Measurements from ENCODE around the gene WDR4.

DNA sequence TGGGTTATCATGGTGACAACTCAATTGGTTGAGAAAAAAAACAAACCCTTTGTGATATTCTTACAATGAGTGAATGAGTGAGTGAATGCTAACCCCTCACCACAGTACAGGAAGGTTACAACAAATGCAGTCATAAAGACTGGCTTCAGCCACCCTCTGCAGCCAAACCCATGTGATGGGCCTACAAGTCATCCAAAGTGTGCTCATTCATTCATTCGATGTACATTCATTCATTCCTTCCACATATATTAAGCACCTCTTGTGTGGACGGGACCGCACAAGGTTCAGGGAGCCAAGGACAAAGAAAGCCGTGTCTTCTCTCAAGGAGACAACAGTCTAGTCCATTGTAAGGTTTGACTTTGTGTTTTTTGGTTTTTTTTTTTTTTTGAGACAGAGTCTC is 49.4 kb downstream of the WDR4 start:
- TF ChIP-seq RFX5 (IDR thresholded peaks at IDR 0.05; ENCODE audit: low read length) (no peak), TAF1 (IDR thresholded peaks at IDR 0.05; ENCODE audit: borderline replicate concordance, low read depth, low read length) (no peak), FOXJ3 (CRISPR knock-in tag; IDR thresholded peaks at IDR 0.05) (no peak), JUND (IDR thresholded peaks at IDR 0.05) (no peak), CTCF (IDR thresholded peaks at IDR 0.05) (no peak), TEAD4 (IDR thresholded peaks at IDR 0.05; ENCODE audit: borderline replicate concordance, insufficient read depth) (no peak), RCOR1 (IDR thresholded peaks at IDR 0.05; ENCODE audit: low read length) (no peak), SIN3A (IDR thresholded peaks at IDR 0.05; ENCODE audit: borderline replicate concordance, low read depth, low read length) (no peak), CHD2 (IDR thresholded peaks at IDR 0.05; ENCODE audit: low read length, partially characterized antibody) (no peak), EP300 (IDR thresholded peaks at IDR 0.05; ENCODE audit: borderline replicate concordance in 1 of 2, low read depth in 1 of 2, low read length in 1 of 2) (no peak)
- TF ChIP-seq, protein P1, sequence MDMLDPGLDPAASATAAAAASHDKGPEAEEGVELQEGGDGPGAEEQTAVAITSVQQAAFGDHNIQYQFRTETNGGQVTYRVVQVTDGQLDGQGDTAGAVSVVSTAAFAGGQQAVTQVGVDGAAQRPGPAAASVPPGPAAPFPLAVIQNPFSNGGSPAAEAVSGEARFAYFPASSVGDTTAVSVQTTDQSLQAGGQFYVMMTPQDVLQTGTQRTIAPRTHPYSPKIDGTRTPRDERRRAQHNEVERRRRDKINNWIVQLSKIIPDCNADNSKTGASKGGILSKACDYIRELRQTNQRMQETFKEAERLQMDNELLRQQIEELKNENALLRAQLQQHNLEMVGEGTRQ (IDR thresholded peaks at IDR 0.05; ENCODE audit: borderline replicate concordance, low read depth, low read length) = no peak
- TF ChIP-seq, protein P2, sequence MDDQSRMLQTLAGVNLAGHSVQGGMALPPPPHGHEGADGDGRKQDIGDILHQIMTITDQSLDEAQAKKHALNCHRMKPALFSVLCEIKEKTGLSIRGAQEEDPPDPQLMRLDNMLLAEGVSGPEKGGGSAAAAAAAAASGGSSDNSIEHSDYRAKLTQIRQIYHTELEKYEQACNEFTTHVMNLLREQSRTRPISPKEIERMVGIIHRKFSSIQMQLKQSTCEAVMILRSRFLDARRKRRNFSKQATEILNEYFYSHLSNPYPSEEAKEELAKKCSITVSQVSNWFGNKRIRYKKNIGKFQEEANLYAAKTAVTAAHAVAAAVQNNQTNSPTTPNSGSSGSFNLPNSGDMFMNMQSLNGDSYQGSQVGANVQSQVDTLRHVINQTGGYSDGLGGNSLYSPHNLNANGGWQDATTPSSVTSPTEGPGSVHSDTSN (IDR thresholded peaks at IDR 0.05) = no peak
